GM21825 (cell line): ENCODE measurements around the gene ZFP36L2.

Source experiments
- ATAC-seq: cut with Tn5 transposase; IDR thresholded peaks from one replicate; pipeline ENCODE4 v1.9.1; 2021; ENCODE audit warnings: mild to moderate bottlenecking, moderate library complexity; ENCODE audit not compliant: unreplicated experiment

Gene ZFP36L2

GRCh38 chr2:43188561-43189386 is 37.6 kb downstream of the ZFP36L2 start:
- no peak for ATAC-seq

- ATAC-seq, result no peak
Observed at GRCh38 chr2:43186679-43187374, 39.6 kb downstream of the ZFP36L2 start.

- ATAC-seq, result no peak
Observed at GRCh38 chr2:43186321-43186678, 40.1 kb downstream of the ZFP36L2 start.

DNA sequence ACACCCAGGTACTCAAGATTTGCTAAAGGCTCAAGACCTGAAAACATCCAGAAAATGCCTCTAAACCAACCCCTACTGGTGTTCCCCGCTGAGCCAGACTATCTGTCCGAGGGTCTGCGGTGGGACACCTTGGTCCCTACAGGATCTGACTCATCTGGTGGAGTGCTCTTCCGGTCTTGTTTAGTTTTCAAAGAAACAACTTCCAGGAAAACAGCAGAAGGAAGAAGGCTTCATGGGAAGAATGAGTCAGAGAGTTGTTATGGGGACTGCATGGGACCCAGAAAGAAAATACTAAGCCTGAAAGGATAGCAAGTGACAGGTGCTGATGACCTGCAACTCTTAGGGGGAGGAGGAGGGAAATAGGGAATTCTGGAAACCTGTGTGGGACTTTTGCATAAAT is 41.3 kb downstream of the ZFP36L2 start:
- no peak for ATAC-seq

DNA sequence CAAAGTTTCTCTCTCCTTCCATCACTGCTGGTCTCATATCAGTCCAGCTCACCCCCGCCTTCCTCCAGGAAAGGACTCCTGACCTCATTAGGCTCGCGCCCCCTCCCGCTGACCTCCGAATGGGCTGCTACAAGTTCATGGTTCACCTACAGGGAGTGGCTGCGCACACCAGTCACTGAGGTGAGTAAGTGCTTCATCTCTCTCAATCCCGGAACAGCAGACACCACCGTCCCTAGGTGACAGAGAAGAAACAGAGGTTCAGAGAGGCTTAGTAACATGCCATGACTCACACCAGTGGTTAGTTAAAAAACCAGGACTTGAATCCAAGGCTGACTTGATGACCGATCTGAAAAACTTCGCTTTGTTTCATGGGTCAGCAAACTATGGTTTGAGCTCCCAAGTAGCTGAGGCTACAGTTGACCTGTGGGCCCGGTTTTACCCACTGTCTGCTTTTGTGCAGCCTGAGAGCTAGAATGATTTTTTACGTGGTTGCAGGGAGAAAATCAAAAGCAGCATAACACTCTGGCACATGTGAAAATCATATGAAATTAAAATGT is 42.0 kb downstream of the ZFP36L2 start:
- no peak for ATAC-seq

DNA sequence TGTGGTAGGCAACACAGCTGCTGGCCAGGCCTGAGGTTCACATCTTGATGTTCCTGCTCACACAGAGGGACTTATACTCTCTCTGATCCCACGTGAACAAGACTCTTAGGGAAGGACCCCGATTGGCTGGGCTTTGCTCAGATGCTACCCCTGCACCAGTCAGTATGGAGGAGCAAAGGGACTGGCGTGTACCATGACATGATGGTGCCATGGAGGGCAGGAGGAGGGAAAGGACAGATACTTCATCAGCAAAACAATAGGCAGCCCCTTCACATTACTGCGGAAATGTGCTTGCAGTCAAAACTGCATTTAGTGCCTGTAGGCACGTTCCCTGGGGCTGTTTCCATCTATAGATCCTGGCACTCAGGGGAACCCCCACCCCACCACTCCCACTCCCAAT is 42.7 kb downstream of the ZFP36L2 start:
- ATAC-seq, result no peak

DNA sequence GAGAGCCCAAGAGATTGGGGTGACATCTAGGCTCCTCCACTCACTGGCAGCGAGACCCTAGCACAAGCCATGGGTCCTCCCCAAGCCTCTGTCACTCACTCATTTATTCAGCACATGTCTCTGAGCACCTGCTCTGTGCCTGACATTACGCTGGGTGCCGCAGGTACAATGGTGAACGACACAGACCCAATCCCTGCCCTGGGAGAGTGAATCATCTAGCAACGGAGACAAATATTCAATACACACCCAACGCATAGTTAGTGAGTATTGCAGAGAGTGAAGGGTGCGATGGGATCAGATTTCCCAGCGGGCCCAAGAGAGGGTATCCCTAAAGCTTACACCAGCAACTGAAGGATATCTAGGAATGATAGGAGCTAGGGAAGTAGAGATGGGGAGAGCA is 45.5 kb downstream of the ZFP36L2 start:
- ATAC-seq, result no peak

GRCh38 chr2:43179942-43180341 is 46.5 kb downstream of the ZFP36L2 start:
- no peak for ATAC-seq

DNA sequence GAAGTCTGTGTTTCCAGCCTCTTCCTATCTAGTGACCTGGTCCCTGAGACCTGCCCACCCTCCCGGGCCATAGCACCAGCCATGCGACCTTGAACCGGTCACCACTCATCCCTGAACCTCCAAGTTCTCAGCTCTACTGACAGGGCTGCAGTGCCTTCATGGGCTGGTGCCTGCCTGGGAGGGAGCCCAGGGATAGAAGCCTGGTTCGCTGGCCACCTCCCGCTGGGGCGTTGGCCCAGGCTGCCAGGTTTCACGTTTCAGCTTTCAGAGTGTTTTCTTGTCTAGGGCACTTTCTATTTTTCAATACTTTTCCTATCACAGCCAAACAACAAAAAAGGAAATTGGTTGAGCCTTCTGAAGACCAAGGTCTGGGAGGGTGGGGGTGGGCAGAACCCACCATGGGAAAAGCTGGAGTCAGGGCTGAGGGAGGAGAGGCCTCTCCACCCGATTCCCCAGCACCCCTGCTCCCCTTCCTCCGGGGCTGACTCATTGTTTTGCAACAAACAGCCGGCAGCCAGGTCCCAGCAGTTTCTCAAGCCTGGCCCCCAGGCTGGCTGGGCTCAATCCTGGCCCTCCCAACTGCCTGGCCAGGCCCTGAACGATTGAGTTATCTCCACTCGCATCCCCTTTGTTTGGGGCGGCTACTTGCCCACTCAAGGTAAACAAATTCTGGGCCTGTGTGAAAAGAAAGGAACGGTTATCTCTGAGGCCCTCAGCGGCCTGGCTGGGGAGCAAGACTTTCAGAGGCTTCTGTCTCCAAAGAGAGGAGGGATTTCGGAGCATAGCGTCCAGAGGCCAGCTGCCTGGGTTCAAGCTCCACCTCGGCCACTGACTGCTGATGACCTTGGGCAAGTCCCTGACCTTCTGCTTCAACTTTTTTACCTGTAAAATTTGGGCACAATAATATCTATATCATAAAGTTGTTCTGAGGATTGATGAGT is 47.5 kb downstream of the ZFP36L2 start:
- no peak for ATAC-seq

DNA sequence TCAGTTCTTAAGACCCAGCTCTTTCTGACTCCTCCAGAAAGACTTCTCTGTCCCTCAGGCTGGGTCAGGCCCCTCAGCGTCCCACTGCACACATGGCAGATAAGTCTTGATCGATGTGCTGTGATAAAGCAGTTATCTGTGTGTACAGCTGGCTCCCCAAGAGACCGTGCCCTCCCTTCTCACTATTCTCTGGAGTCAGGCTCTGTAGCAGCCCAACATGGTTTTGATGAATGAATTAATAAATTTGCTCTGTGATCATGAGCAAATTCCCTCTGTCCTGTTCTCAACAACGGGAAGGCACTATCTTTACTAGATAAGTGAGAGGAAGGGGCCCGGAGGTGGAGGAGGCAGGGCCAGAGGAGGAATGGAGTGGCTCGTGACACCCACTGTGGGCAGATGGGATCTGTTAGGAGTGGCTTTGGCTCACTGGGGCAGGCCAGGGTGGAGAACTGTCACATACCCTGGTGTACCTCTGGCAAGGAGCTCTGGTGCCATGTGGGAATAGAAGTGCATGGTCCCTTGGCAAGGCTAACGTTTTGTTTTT is 48.3 kb downstream of the ZFP36L2 start:
- no peak for ATAC-seq

GRCh38 chr2:43176449-43176848 is 50.0 kb downstream of the ZFP36L2 start:
- ATAC-seq, result no peak

GRCh38 chr2:43175876-43176275 is 50.5 kb downstream of the ZFP36L2 start:
- no peak for ATAC-seq

GRCh38 chr2:43175020-43175441 is 51.4 kb downstream of the ZFP36L2 start:
- no peak for ATAC-seq

DNA sequence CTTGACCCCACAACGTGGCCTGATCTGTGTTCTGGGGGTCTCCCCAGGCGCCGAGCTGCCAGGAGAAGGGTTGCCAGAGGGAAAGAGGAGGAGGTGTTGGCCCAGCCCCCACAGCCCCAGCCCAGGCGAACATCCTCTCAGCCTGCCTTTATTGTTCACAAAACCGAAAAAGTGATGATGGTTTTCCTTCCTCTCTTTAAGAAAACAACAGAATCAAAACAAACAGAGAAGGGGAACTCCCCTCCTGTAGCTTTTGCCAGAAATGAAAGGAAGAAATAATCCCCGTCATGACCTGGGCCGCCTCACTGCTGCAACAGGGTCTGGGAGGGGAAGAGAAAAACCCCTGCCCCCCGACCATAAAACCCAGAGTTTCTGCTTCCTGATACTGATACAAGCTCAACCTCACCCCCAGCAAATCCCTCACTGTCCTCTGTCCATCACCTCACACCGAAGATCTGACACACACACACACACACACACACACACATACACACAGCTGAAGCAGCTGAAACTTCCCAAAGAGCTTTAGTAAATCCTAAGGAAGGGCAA is 52.0 kb downstream of the ZFP36L2 start:
- peak; percentile 71 for ATAC-seq
